ENCODE data around the gene PTPN3. TPM values are rescaled to one million over a fixed set of nuclear protein-coding genes. Genes with fewer than 3 reads are reported as not detected.

The PTPN3 gene
- total RNA-seq, 4 donors from 2014 or later = 0.29 to 5.5 (median 2.1) TPM

DNA sequence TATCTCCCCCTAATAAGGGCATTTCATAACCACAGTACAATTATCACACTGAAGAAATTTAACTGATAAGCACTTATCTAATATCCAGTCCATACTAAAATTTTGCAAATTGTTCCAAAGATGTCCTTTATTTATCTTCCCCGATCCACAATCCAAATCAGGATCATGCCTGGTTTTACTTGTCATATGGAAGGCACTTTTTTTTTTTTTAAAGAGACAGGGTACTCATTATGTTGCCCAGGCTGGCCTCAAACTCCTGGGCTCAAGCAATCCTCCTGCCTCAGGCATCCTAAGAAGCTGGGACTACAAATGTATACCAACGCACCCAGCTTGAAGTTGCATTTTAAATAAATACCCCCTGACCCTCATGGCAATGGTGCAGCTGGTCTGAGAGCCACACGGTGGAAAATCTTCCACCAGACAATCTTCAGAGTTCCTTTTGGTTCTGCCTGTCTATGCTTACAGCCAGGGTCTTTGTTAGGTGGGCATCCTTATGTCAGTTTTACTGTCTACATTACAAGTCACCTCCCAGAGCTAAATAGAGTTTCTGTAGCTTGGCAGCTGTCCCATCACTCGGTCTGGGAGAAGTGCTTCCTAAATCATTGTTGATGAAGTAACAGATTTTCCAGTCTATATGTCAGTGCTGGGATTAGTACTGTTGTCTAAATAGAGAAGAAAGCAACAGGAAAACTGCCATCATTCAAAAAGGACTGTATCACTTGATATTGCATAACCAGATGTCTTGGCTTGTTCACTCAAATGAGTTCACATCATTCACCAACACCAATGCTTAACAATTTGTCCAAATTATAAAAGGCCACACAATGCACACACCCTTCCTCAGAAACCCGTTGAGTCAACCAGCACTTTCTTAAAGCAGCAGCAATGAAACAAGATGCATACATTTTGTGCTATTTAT lies 26.4 kb downstream of the PTPN3 start:
- intact Hi-C loops (cut with DNase I; ENCODE audit: low total_unique reads) = no loop called here
- no peaks in the 10 kb centered on the region for H3K4me1 ChIP-seq
- H3K36me3 ChIP-seq = no peaks in the 10 kb centered on the region
- no peak overlapping the region for H3K27ac ChIP-seq
- no peaks in the 10 kb centered on the region for H3K27me3 ChIP-seq
- no peak overlapping the region for H3K4me3 ChIP-seq
- no peaks in the 10 kb centered on the region for H3K9me3 ChIP-seq
- TF ChIP-seq, protein P1, sequence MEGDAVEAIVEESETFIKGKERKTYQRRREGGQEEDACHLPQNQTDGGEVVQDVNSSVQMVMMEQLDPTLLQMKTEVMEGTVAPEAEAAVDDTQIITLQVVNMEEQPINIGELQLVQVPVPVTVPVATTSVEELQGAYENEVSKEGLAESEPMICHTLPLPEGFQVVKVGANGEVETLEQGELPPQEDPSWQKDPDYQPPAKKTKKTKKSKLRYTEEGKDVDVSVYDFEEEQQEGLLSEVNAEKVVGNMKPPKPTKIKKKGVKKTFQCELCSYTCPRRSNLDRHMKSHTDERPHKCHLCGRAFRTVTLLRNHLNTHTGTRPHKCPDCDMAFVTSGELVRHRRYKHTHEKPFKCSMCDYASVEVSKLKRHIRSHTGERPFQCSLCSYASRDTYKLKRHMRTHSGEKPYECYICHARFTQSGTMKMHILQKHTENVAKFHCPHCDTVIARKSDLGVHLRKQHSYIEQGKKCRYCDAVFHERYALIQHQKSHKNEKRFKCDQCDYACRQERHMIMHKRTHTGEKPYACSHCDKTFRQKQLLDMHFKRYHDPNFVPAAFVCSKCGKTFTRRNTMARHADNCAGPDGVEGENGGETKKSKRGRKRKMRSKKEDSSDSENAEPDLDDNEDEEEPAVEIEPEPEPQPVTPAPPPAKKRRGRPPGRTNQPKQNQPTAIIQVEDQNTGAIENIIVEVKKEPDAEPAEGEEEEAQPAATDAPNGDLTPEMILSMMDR (IDR thresholded peaks at IDR 0.05) = no peak
- TF ChIP-seq POLR2A (IDR thresholded peaks at IDR 0.05) = no peak
- no peak for DNase-seq

DNA sequence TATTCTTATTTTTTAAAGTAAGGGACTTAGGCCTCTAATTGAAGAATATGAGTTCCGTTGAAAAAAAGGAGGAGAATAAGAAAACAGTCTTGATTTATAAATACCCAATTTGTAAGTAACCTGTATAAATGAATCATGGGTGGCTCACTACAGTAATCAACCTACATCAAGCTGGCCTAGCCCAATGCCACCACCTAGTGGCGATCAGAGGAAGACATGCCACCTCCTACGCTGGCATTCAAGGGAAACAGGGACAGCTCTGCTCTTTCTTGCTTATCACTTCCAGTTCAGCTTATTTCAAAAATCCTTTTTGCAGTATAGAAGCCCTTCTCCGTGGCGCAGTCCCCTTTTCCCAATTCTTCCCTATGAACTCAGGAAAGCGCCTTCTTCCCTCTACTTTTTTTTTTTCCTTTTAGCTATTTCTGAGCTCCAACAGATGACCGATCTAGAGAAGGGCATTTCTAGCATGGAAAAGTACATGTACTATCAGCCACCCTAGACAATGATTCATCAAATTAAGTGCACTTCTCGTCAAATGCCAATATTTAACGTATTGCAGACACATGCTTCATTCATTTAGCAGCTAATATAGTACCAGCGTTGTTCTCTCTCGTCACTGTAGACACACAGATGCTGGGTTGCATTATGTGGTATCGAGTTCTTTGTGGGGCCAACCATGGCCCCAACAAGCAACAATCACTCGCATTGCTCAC lies 28.3 kb downstream of the PTPN3 start:
- Histone ChIP-seq H3K36me3 (no peaks in the 10 kb centered on the region), H3K27ac (no peak overlapping the region), H3K4me1 (no peaks in the 10 kb centered on the region), H3K9me3 (no peaks in the 10 kb centered on the region), H3K4me3 (no peak overlapping the region), H3K27me3 (no peaks in the 10 kb centered on the region)
- peak; percentile 38 to 43 for DNase-seq
- no peak for TF ChIP-seq POLR2A (IDR thresholded peaks at IDR 0.05)
- TF ChIP-seq, protein P1 (IDR thresholded peaks at IDR 0.05) = peak; percentile 60 to 73 (median 68)
- intact Hi-C loops (cut with DNase I; ENCODE audit: low total_unique reads) = no loop called here

DNA sequence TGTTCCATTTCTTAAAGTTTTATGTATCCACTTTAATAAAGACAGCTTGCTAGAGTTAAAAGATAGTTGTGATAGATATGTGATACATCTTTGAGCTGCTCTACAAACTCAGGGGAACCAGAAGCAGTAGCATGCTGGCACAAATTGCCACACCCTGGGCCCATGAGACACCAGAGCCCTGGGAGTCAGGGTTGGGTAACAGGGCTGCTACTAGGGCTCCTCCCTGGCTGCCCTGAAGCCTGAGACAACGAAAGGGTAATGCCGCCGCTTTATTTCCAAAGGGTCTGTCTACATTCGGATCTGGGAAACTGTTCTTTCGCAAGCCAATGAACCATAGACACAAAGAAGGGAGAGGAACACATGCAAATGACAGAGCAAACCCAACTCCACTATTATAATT lies 29.2 kb downstream of the PTPN3 start:
- Histone ChIP-seq H3K4me1 (no peaks in the 10 kb centered on the region), H3K36me3 (no peaks in the 10 kb centered on the region), H3K4me3 (no peak overlapping the region), H3K27ac (no peak overlapping the region), H3K27me3 (no peaks in the 10 kb centered on the region), H3K9me3 (no peaks in the 10 kb centered on the region)
- intact Hi-C loops (cut with DNase I; ENCODE audit: low total_unique reads) = no loop called here
- DNase-seq = no peak
- TF ChIP-seq, protein P1 (IDR thresholded peaks at IDR 0.05) = no peak
- no peak for TF ChIP-seq POLR2A (IDR thresholded peaks at IDR 0.05)

DNA sequence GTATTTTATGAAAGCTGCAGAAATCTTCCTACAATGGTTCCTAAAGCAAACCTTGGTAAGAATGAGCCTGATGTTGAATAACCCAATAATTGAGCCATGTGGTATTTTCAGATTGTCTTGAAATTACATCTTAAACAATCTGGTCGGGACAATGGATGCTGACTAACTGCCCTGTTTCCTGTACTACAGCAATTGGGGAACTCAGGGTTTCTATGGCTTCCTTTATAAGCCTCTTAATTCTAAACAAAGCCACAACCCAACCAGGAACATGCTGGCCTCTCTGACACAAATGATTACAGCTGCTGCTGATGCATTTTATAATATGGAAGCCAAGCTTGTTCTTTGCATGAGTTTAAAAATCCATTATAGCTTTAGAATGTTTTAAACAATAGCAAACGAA lies 30.2 kb downstream of the PTPN3 start:
- Histone ChIP-seq H3K9me3 (no peaks in the 10 kb centered on the region), H3K27ac (no peak overlapping the region), H3K36me3 (no peaks in the 10 kb centered on the region), H3K27me3 (no peaks in the 10 kb centered on the region), H3K4me3 (no peak overlapping the region), H3K4me1 (no peaks in the 10 kb centered on the region)
- no peak for DNase-seq
- TF ChIP-seq POLR2A (IDR thresholded peaks at IDR 0.05) = no peak
- TF ChIP-seq, protein P1 (IDR thresholded peaks at IDR 0.05) = no peak
- intact Hi-C loops (cut with DNase I; ENCODE audit: low total_unique reads) = no loop called here
